Vagina (tissue), 2 donors: ENCODE measurements around the gene CSPG4.

Experiments used
- CTCF ChIP-seq, 3 experiments: fragments of 450-650 bp in 2 of 3; fragments of 200-600 bp in 1 of 3; sonication (generic) in 1 of 3; IDR thresholded peaks; one replicate each; pipeline ENCODE4 v1.5.1; 2017 to 2019; ENCODE audit warnings: antibody characterized with exemption in 3 of 3, mild to moderate bottlenecking in 2 of 3, moderate library complexity in 2 of 3
- POLR2A ChIP-seq, 2 donors: fragments of 450-650 bp; IDR thresholded peaks; one replicate each; pipeline ENCODE4 v1.6.1; 2017; ENCODE audit warnings: antibody characterized with exemption in 2 of 2, mild to moderate bottlenecking in 2 of 2, moderate library complexity in 2 of 2

- TF ChIP-seq CTCF (IDR thresholded peaks at IDR 0.05) (no peak), POLR2A (IDR thresholded peaks at IDR 0.05) (no peak)
These were observed 26.1 kb upstream of the CSPG4 start for GRCh38 chr15:75738647-75739325.
